ENCODE results near the gene SORCS3.

Gene SORCS3

GRCh38 chr10:104913390-104913789, 272.3 kb downstream of the SORCS3 start:
- H4K20me1 ChIP-seq (ENCODE audit: low read depth, low read length): no peaks in the 10 kb centered on the region
- H3K4me3 ChIP-seq (ENCODE audit: insufficient read depth, low read length, poor library complexity, severe bottlenecking): no peak overlapping the region
- H3F3A ChIP-seq (ENCODE audit: insufficient read depth): no peaks in the 10 kb centered on the region
- H3K79me2 ChIP-seq (ENCODE audit: insufficient read depth, low read length): no peaks in the 10 kb centered on the region
- no peaks in the 10 kb centered on the region; the same call in 1 of the 2 replicates for H3K9me2 ChIP-seq (replicated peaks; ENCODE audit: insufficient read depth, low read length)
- TF ChIP-seq CTCF (IDR thresholded peaks at IDR 0.05; ENCODE audit: insufficient read depth, low read length, poor library complexity, severe bottlenecking) (no peak), EZH2phosphoT487 (conservative IDR thresholded peaks at IDR 0.05; ENCODE audit: low read length) (no peak)
- H3K36me3 ChIP-seq (ENCODE audit: low read length): no peaks in the 10 kb centered on the region
- no peak overlapping the region for H2AFZ ChIP-seq (ENCODE audit: low read depth, low read length, severe bottlenecking)
- no peak overlapping the region for H3K9ac ChIP-seq (ENCODE audit: low read length)
- no peaks in the 10 kb centered on the region for H3K27me3 ChIP-seq (ENCODE audit: low read length)
- H3K4me2 ChIP-seq (ENCODE audit: low read depth, low read length, poor library complexity, severe bottlenecking): no peak overlapping the region
- H3K9me3 ChIP-seq (ENCODE audit: insufficient read depth, low read length): no peaks in the 10 kb centered on the region
- H3K27ac ChIP-seq (ENCODE audit: low read depth, low read length): no peak overlapping the region

GRCh38 chr10:104920476-104920875, 279.4 kb downstream of the SORCS3 start:
- no peak for TF ChIP-seq EZH2phosphoT487 (conservative IDR thresholded peaks at IDR 0.05; ENCODE audit: low read length)
- no peak for TF ChIP-seq CTCF (IDR thresholded peaks at IDR 0.05; ENCODE audit: insufficient read depth, low read length, poor library complexity, severe bottlenecking)
- Histone ChIP-seq H3K27ac (ENCODE audit: low read depth, low read length) (no peak overlapping the region), H3K27me3 (ENCODE audit: low read length) (no peaks in the 10 kb centered on the region), H3K9me2 (replicated peaks; ENCODE audit: insufficient read depth, low read length) (no peaks in the 10 kb centered on the region; the same call in 1 of the 2 replicates), H4K20me1 (ENCODE audit: low read depth, low read length) (no peaks in the 10 kb centered on the region), H3F3A (ENCODE audit: insufficient read depth) (no peaks in the 10 kb centered on the region), H2AFZ (ENCODE audit: low read depth, low read length, severe bottlenecking) (no peak overlapping the region), H3K4me2 (ENCODE audit: low read depth, low read length, poor library complexity, severe bottlenecking) (no peak overlapping the region), H3K4me3 (ENCODE audit: insufficient read depth, low read length, poor library complexity, severe bottlenecking) (no peak overlapping the region), H3K79me2 (ENCODE audit: insufficient read depth, low read length) (no peaks in the 10 kb centered on the region), H3K9me3 (ENCODE audit: insufficient read depth, low read length) (no peaks in the 10 kb centered on the region), H3K36me3 (ENCODE audit: low read length) (no peaks in the 10 kb centered on the region), H3K9ac (ENCODE audit: low read length) (no peak overlapping the region)

- H3K27me3 ChIP-seq (ENCODE audit: low read length): no peaks in the 10 kb centered on the region
- no peaks in the 10 kb centered on the region for H3K79me2 ChIP-seq (ENCODE audit: insufficient read depth, low read length)
- H2AFZ ChIP-seq (ENCODE audit: low read depth, low read length, severe bottlenecking): no peak overlapping the region
- H3K9ac ChIP-seq (ENCODE audit: low read length): no peak overlapping the region
- H3K9me3 ChIP-seq (ENCODE audit: insufficient read depth, low read length): no peaks in the 10 kb centered on the region
- H3F3A ChIP-seq (ENCODE audit: insufficient read depth): no peaks in the 10 kb centered on the region
- H4K20me1 ChIP-seq (ENCODE audit: low read depth, low read length): no peaks in the 10 kb centered on the region
- no peaks in the 10 kb centered on the region; the same call in 1 of the 2 replicates for H3K9me2 ChIP-seq (replicated peaks; ENCODE audit: insufficient read depth, low read length)
- TF ChIP-seq EZH2phosphoT487 (conservative IDR thresholded peaks at IDR 0.05; ENCODE audit: low read length): no peak
- TF ChIP-seq CTCF (IDR thresholded peaks at IDR 0.05; ENCODE audit: insufficient read depth, low read length, poor library complexity, severe bottlenecking): no peak
- H3K27ac ChIP-seq (ENCODE audit: low read depth, low read length): no peak overlapping the region
- no peak overlapping the region for H3K4me2 ChIP-seq (ENCODE audit: low read depth, low read length, poor library complexity, severe bottlenecking)
- H3K4me3 ChIP-seq (ENCODE audit: insufficient read depth, low read length, poor library complexity, severe bottlenecking): no peak overlapping the region
- no peaks in the 10 kb centered on the region for H3K36me3 ChIP-seq (ENCODE audit: low read length)
Observed at GRCh38 chr10:104921763-104922162, 280.7 kb downstream of the SORCS3 start.
